ENCODE results near the gene MTX1. TPM values are rescaled to one million over a fixed set of nuclear protein-coding genes. Genes with fewer than 3 reads are reported as not detected.
A peak's percentile ranks its signal among the peaks of the same experiment; 100 is the strongest.

Gene MTX1
- total and polyA plus RNA-seq, 9 of the 15 experiments (the other 6 are each of a cell fraction or from before 2014, with no cell fraction given): 29.1 to 98.4 (median 66.9) TPM

GRCh38 chr1:155226910-155227260 lies 18.4 kb downstream of the MTX1 start (continued):
- TF ChIP-seq MGA (IDR thresholded peaks at IDR 0.05) (peak; percentile 94), TFAP4 (CRISPR knock-in tag; IDR thresholded peaks at IDR 0.05; ENCODE audit: borderline replicate concordance) (peak; percentile 55; the same call in 1 of the 2 replicates), TRIM24 (IDR thresholded peaks at IDR 0.05) (0 out of 4 replicates have a peak, but pooled peaks of 1 of the 2 experiments have one; percentile 4), ZNF407 (IDR thresholded peaks at IDR 0.05; ENCODE audit: low read depth) (no peak), ZBTB43 (CRISPR knock-in tag; IDR thresholded peaks at IDR 0.05) (no peak)

All from K562 (cell line).